HepG2 (cell line): ENCODE measurements around the gene C16orf90.

Experiments
- MYC ChIP-seq: sonication (generic); formaldehyde crosslinking; IDR thresholded peaks from 2 replicates; pipeline ENCODE4 v1.9.0; 2021; ENCODE audit warnings: missing genetic modification reagents, borderline replicate concordance
- NR2C2 ChIP-seq: sonication (generic); formaldehyde crosslinking; IDR thresholded peaks from 2 replicates; pipeline ENCODE4 v1.4.0; 2020; ENCODE audit warnings: missing genetic modification reagents, mild to moderate bottlenecking, moderate library complexity, borderline replicate concordance
- SMC3 ChIP-seq: IDR thresholded peaks from 2 replicates; pipeline ENCODE4 v1.6.1; 2011; ENCODE audit warnings: low read length, improper control_type of control experiment
- SP1 ChIP-seq, 2 experiments: fragments of 450-650 bp in 1 of 2; sonication (generic) in 1 of 2; formaldehyde crosslinking in 1 of 2; IDR thresholded peaks; 2 replicates each; pipeline versions ENCODE4 v1.4.0 to v1.6.1; 2016 to 2020; ENCODE audit warnings: missing genetic modification reagents in 1 of 2
- ZNF746 ChIP-seq: sonication (generic); formaldehyde crosslinking; IDR thresholded peaks from 2 replicates; pipeline ENCODE4 v1.8.0; 2022; ENCODE audit warnings: mild to moderate bottlenecking, missing genetic modification reagents
- ZNF781 ChIP-seq: sonication (generic); formaldehyde crosslinking; IDR thresholded peaks from 2 replicates; pipeline ENCODE4 v1.5.1; 2020; ENCODE audit warnings: borderline replicate concordance, mild to moderate bottlenecking, missing genetic modification reagents; ENCODE audit errors: not compliant biosample characterization
- TF ChIP-seq, protein P1 (sequence below): fragments of 450-650 bp; IDR thresholded peaks from 2 replicates; pipeline ENCODE4 v1.6.1; 2016
- TF ChIP-seq, protein P2 (sequence below): sonication (generic); formaldehyde crosslinking; IDR thresholded peaks from 2 replicates; pipeline ENCODE4 v1.4.0; 2020; ENCODE audit warnings: mild to moderate bottlenecking, low read depth, missing genetic modification reagents
- TF ChIP-seq, protein P3 (sequence below): sonication (generic); formaldehyde crosslinking; IDR thresholded peaks from 2 replicates; pipeline ENCODE4 v1.5.0; 2020; ENCODE audit warnings: mild to moderate bottlenecking, missing genetic modification reagents, moderate library complexity

DNA sequence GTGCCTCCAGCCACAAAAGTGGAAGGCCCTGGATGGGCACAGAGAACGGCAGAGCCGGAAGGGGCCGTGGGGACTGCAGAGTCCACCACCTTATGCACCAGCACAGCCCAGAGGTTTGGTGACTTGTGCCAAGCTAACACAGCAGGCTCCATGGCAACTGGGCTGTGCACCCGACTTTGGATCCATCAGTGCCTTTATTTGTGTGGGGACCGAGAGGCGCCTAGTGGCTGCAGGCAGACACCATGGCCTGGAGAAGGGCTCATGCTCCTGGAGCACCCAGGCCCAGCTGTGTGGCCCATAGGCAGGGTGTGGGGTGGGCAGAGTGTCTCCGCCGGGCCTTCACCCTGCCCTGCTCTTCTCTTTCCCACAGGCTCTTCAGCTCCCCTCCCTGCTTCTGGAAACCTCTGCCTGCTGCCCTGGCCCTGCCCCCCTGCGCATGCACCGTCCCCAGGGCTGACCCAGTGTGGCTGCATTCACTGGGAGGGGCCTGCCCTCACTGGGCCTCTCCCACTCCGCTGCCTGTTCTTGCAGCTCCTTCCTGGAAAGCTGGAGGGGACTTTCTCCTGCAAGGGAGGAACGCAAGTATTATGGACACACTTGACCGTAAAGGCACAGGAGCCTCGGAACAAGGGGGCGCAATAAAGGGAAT, 10.1 kb downstream of the C16orf90 start:
- TF ChIP-seq NR2C2 (CRISPR knock-in tag) = no peak
- TF ChIP-seq SP1 (IDR thresholded peaks at IDR 0.05) = no peak
- no peak for TF ChIP-seq SP1 (CRISPR knock-in tag; IDR thresholded peaks at IDR 0.05)
- no peak for TF ChIP-seq MYC (CRISPR knock-in tag)
- TF ChIP-seq SMC3 = no peak
- TF ChIP-seq, protein P1, sequence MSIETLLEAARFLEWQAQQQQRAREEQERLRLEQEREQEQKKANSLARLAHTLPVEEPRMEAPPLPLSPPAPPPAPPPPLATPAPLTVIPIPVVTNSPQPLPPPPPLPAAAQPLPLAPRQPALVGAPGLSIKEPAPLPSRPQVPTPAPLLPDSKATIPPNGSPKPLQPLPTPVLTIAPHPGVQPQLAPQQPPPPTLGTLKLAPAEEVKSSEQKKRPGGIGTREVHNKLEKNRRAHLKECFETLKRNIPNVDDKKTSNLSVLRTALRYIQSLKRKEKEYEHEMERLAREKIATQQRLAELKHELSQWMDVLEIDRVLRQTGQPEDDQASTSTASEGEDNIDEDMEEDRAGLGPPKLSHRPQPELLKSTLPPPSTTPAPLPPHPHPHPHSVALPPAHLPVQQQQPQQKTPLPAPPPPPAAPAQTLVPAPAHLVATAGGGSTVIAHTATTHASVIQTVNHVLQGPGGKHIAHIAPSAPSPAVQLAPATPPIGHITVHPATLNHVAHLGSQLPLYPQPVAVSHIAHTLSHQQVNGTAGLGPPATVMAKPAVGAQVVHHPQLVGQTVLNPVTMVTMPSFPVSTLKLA = no peak
- TF ChIP-seq ZNF746 (CRISPR knock-in tag) = no peak
- TF ChIP-seq ZNF781 = no peak
- TF ChIP-seq, protein P2, sequence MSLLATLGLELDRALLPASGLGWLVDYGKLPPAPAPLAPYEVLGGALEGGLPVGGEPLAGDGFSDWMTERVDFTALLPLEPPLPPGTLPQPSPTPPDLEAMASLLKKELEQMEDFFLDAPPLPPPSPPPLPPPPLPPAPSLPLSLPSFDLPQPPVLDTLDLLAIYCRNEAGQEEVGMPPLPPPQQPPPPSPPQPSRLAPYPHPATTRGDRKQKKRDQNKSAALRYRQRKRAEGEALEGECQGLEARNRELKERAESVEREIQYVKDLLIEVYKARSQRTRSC (CRISPR knock-in tag) = no peak
- TF ChIP-seq, protein P3, sequence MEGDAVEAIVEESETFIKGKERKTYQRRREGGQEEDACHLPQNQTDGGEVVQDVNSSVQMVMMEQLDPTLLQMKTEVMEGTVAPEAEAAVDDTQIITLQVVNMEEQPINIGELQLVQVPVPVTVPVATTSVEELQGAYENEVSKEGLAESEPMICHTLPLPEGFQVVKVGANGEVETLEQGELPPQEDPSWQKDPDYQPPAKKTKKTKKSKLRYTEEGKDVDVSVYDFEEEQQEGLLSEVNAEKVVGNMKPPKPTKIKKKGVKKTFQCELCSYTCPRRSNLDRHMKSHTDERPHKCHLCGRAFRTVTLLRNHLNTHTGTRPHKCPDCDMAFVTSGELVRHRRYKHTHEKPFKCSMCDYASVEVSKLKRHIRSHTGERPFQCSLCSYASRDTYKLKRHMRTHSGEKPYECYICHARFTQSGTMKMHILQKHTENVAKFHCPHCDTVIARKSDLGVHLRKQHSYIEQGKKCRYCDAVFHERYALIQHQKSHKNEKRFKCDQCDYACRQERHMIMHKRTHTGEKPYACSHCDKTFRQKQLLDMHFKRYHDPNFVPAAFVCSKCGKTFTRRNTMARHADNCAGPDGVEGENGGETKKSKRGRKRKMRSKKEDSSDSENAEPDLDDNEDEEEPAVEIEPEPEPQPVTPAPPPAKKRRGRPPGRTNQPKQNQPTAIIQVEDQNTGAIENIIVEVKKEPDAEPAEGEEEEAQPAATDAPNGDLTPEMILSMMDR (CRISPR knock-in tag) = no peak
